ENCODE data around the gene FAM174B.

GRCh38 chr15:92600856-92601255 lies 54.7 kb downstream of the FAM174B start:
- TF ChIP-seq POLR2A (IDR thresholded peaks at IDR 0.05) (no peak), CTCF (IDR thresholded peaks at IDR 0.05) (no peak)

Measured in testis (tissue), 2 donors.